GM12878 (cell line): ENCODE measurements around the gene S100A10. TPM values are rescaled to one million over a fixed set of nuclear protein-coding genes. Genes with fewer than 3 reads are reported as not detected.

Experiments
- ATAC-seq: fragments of 200-7000 bp; cut with Tn5 transposase; 3 replicates; pipeline ENCODE4 v1.9.1; 2020; ENCODE audit warnings: mild to moderate bottlenecking, moderate library complexity
- BruUV-seq: library from RNA; stranded (reverse); fragments of 400-500 nt; replicated peaks from 2 replicates; lab custom pipeline; 2021; lab: Mats Ljungman, UMichigan
- CTCF ChIA-PET: fragments of 300-600 bp; sonication (Branson Sonifier 250); formaldehyde crosslinking; extraction: SDS; loops from one replicate; lab custom pipeline; 2021; ENCODE audit warnings: inconsistent platforms; lab: Yijun Ruan, JAX
- POLR2A ChIA-PET: fragments of 350-600 bp; formaldehyde crosslinking; extraction: SDS; loops from one replicate; lab custom pipeline; 2021; ENCODE audit warnings: inconsistent platforms; lab: Charles Lee
- RAD21 ChIA-PET: fragments of 300-600 bp; sonication (Branson Sonifier 250); formaldehyde crosslinking; loops from one replicate; lab custom pipeline; 2023; ENCODE audit warnings: antibody characterized with exemption; ENCODE audit not compliant: unreplicated experiment; lab: Charles Lee
- SMC1A ChIA-PET: fragments of 300-600 bp; sonication (Branson Sonifier 250); formaldehyde crosslinking; loops from one replicate; lab custom pipeline; 2023; ENCODE audit not compliant: unreplicated experiment, uncharacterized antibody; lab: Charles Lee
- DNase-seq: peaks from one replicate; pipeline ENCODE4 v3.0.0-alpha.2; 2011; ENCODE audit warnings: low read depth, low spot score
- FAIRE-seq: peaks from 3 replicates; lab custom pipeline; 2011; peaks lifted over from hg19 to GRCh38; lab: Jason Lieb, UNC
- H2AFZ ChIP-seq: 2 replicates; pipeline ENCODE4 v1.6.0; 2011; ENCODE audit warnings: low read depth, low read length, control low read depth; ENCODE audit not compliant: control insufficient read depth
- H3K27ac ChIP-seq: 2 replicates; pipeline ENCODE4 v1.5.1; 2011; ENCODE audit warnings: control low read depth; ENCODE audit not compliant: control insufficient read depth, insufficient read depth
- H3K27me3 ChIP-seq, 2 experiments: replicated peaks in 1 of 2; 2 replicates each; pipeline versions ENCODE4 v1.6.0 to v1.6.1; 2011; ENCODE audit warnings: low read length in 1 of 2; ENCODE audit not compliant: control insufficient read depth in 2 of 2, insufficient read depth in 2 of 2
- H3K36me3 ChIP-seq, 2 experiments: 2 replicates each; pipeline ENCODE4 v1.5.1; 2011; ENCODE audit warnings: low read length in 1 of 2; ENCODE audit not compliant: control insufficient read depth in 2 of 2, insufficient read depth in 2 of 2
- H3K4me1 ChIP-seq: 2 replicates; pipeline ENCODE4 v1.6.1; 2011; ENCODE audit warnings: mild to moderate bottlenecking, low read length, moderate library complexity, mixed read lengths; ENCODE audit not compliant: control insufficient read depth, insufficient read depth
- H3K4me2 ChIP-seq: 2 replicates; pipeline ENCODE4 v1.6.0; 2011; ENCODE audit warnings: control low read depth; ENCODE audit not compliant: control insufficient read depth, insufficient read depth
- H3K4me3 ChIP-seq: fragments of 200-600 bp; sonication (generic); 2 replicates; pipeline ENCODE4 v1.5.1; 2016
- H3K79me2 ChIP-seq: 2 replicates; pipeline ENCODE4 v1.6.0; 2011; ENCODE audit warnings: low read length; ENCODE audit not compliant: control insufficient read depth, insufficient read depth
- H3K9ac ChIP-seq: 2 replicates; pipeline ENCODE4 v1.8.0; 2011; ENCODE audit warnings: low read length, control low read depth, mixed read lengths; ENCODE audit not compliant: control insufficient read depth, insufficient read depth
- H3K9me3 ChIP-seq: replicated peaks from 3 replicates; pipeline ENCODE4 v1.5.1; 2011; ENCODE audit warnings: mild to moderate bottlenecking, low read length; ENCODE audit not compliant: control insufficient read depth, insufficient read depth
- H4K20me1 ChIP-seq: 2 replicates; pipeline ENCODE4 v1.6.0; 2011; ENCODE audit not compliant: control insufficient read depth, insufficient read depth
- BMI1 ChIP-seq: fragments of 450-650 bp; IDR thresholded peaks from 2 replicates; pipeline ENCODE4 v1.6.1; 2016; ENCODE audit warnings: mild to moderate bottlenecking, moderate library complexity, borderline replicate concordance
- BRCA1 ChIP-seq: IDR thresholded peaks from 2 replicates; pipeline ENCODE4 v1.6.1; 2011; ENCODE audit warnings: low read depth, low read length, improper control_type of control experiment
- HDGF ChIP-seq: fragments of 450-650 bp; IDR thresholded peaks from 2 replicates; pipeline ENCODE4 v1.6.1; 2016; ENCODE audit warnings: antibody characterized with exemption
- MYC ChIP-seq: IDR thresholded peaks from 2 replicates; pipeline ENCODE4 v1.6.1; 2011; ENCODE audit warnings: mild to moderate bottlenecking, low read length, moderate library complexity, inconsistent platforms; ENCODE audit not compliant: insufficient read depth, insufficient replicate concordance, insufficient read length, severe bottlenecking
- POLR2A ChIP-seq: IDR thresholded peaks from 2 replicates; pipeline ENCODE4 v1.6.1; 2011; ENCODE audit warnings: low read depth, mild to moderate bottlenecking, low read length
- SIN3A ChIP-seq: IDR thresholded peaks from 2 replicates; pipeline ENCODE4 v1.6.1; 2012; ENCODE audit warnings: low read depth, low read length, improper control_type of control experiment
- SIX5 ChIP-seq: IDR thresholded peaks from 2 replicates; pipeline ENCODE4 v1.6.1; 2011; ENCODE audit warnings: mild to moderate bottlenecking, low read depth, low read length, moderate library complexity; ENCODE audit not compliant: severe bottlenecking
- WGBS: methylation state at CpG from one replicate; pipeline ENCODE4 v1.1.6; 2016; ENCODE audit warnings: low lambda C conversion rate; ENCODE audit not compliant: insufficient replicate concordance, insufficient coverage; ENCODE audit errors: missing lambda C conversion rate; 5-methylcytosine and 5-hydroxymethylcytosine counted together
- in situ Hi-C: fragments of 300-500 bp; cut with MboI; formaldehyde crosslinking; loops from 9 replicates; pipeline ENCODE4 v1.14.3; 2018; ENCODE audit warnings: mixed read lengths
- intact Hi-C: fragments of 100-400 bp; cut with micrococcal nuclease; formaldehyde crosslinking; loops from one replicate; pipeline ENCODE4 v1.14.2; 2022; ENCODE audit not compliant: unreplicated experiment
- polyA plus RNA-seq, 11 experiments: library from polyadenylated mRNA; depleted of rRNA in 4 of 11; unstranded in 6 of 11; stranded (reverse) in 5 of 11; fragments of >200 nt; fragmentation: Nextera tagmentation in 4 of 11; fragmentation: Illumina TruSeq in 1 of 11; extraction: Ambion mirVana in 4 of 11; extraction: Trizol in 1 of 11; gene quantifications; 1 replicate in 1 of 11; 2 replicates in 10 of 11; pipeline versions ENCODE4 v1.2.1 to v1.2.3, GENCODE V29; 2011 to 2016; ENCODE audit warnings: inconsistent platforms in 2 of 11, missing spikeins in 2 of 11, low read depth in 1 of 11
- total RNA-seq, 4 experiments: library from RNA; depleted of rRNA in 3 of 4; stranded (reverse); fragments of >200 nt in 3 of 4; fragmentation: Illumina TruSeq in 1 of 4; extraction: Trizol in 1 of 4; gene quantifications; 2 replicates each; pipeline versions ENCODE4 v1.2.1 to v1.2.3, GENCODE V29; 2013 to 2021

Gene S100A10
- total and polyA plus RNA-seq, 10 of the 15 experiments (the other 5 are each of a cell fraction or from before 2014, with no cell fraction given): 0.18 to 2.8 (median 0.61) TPM; not detected in 2

DNA sequence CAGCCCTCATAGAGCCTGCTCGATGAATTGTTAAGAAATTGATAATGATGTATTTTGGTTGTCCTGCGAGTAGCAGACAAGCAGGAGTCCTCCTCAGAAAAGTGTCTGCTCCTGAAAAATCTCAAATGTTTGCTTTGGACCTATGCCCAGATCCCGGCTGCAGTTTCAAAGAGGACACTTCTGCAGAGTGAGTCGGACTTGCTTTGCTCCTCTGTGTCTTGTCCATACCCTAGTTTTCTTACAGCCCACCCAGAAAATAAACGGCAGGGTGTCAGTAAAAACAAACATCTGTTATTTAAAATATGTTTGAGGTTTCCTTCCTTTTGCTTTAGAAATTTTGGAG is 2.8 kb downstream of the S100A10 start:
- H3K9ac ChIP-seq: no peak overlapping the region
- ChIA-PET SMC1A (interaction anchor here (0.7 kb wide), 1 partner anchor 109 kb away, joined by 3 read pairs; no protein-coding TSS in a partner anchor), RAD21 (no interaction called here), CTCF (interaction anchor here (0.8 to 6.2 kb wide), 4 partner anchors 9 to 82 kb away, joined by 4 to 49 read pairs (median 4); partner anchors contain the start of gene THEM4), POLR2A (no interaction called here)
- no peak for ATAC-seq
- no peak overlapping the region for H3K27ac ChIP-seq
- in situ Hi-C loops (no loop called here), intact Hi-C loops (no loop called here)
- H3K4me2 ChIP-seq: no peak overlapping the region
- H3K9me3 ChIP-seq: no peaks in the 10 kb centered on the region
- H3K4me1 ChIP-seq: peaks cover 11% of the 10 kb centered on the region; the same call in 1 of the 2 replicates
- peaks cover 17 to 37% of the 10 kb centered on the region in 2 experiments for H3K27me3 ChIP-seq
- no peak overlapping the region for H3K4me3 ChIP-seq
- no peak for FAIRE-seq
- 56% methylated on average over 5 of the region's 5 CpGs for WGBS
- H4K20me1 ChIP-seq: no peaks in the 10 kb centered on the region
- H3K36me3 ChIP-seq: no peaks in the 10 kb centered on the region
- H2AFZ ChIP-seq: no peak overlapping the region
- no TSS peak for BruUV-seq
- no peak for DNase-seq
- H3K79me2 ChIP-seq: no peaks in the 10 kb centered on the region
- TF ChIP-seq SIN3A: no peak
- TF ChIP-seq SIX5: no peak
- TF ChIP-seq POLR2A: no peak
- TF ChIP-seq HDGF: no peak
- no peak for TF ChIP-seq BMI1

DNA sequence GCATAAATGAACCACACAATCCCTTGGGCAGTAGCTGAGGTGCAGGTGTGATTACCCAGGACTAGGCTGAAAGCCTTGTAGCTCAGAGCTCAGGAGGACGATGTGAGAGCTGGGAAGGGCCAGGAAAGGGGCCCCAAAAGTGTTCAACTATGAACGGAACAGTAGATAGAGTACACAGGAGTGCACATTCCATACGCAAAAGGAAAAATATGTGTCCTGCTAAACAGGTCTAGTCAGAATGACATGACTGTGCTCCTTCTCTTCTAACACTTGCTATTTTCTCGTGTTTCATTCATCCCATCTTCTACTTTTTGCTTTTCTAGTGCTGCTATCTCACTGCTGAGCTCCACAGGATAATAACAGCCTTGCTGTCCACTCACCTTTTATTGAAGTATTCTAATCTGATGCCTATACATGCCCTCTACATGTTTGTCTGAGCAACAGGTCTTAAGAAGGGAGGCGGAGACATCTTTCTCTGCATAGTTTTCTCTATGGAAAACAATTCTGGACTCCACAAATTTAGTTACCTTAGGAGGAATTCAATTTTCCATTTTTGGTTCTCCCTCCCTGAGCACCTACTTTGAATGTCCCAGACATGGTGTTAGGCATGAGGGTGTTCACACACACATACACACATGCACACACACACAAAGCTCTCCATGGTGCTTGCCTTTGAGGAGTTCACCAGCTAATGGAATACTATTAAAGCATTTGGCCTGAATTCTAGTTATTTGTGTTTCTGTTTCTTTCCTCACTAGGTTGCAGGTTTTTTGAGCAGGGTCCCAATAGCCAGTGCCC is 3.4 kb downstream of the S100A10 start:
- no peak for FAIRE-seq
- SMC1A ChIA-PET: no interaction called here
- H4K20me1 ChIP-seq: no peaks in the 10 kb centered on the region
- DNase-seq: no peak
- TF ChIP-seq MYC: no peak
- no peak for TF ChIP-seq BRCA1
- TF ChIP-seq, all 136 proteins: peak for 0
- RAD21 ChIA-PET: interaction anchor here (1.1 kb wide), 1 partner anchor 11 kb away, joined by 4 read pairs; no protein-coding TSS in a partner anchor
- no peak for ATAC-seq
- in situ Hi-C loops (no loop called here), intact Hi-C loops (no loop called here)
- Histone ChIP-seq H3K27ac (no peak overlapping the region), H3K9me3 (no peaks in the 10 kb centered on the region), H3K9ac (no peak overlapping the region), H3K4me1 (peaks cover 11% of the 10 kb centered on the region; the same call in 1 of the 2 replicates), H3K36me3 (no peaks in the 10 kb centered on the region), H2AFZ (no peak overlapping the region), H3K4me3 (no peak overlapping the region), H3K27me3 (peaks cover 17 to 36% of the 10 kb centered on the region in 2 experiments), H3K79me2 (no peaks in the 10 kb centered on the region), H3K4me2 (no peak overlapping the region)
- POLR2A ChIA-PET: no interaction called here
- 33% methylated on average over 5 of the region's 5 CpGs for WGBS
- no TSS peak for BruUV-seq
- CTCF ChIA-PET: interaction anchor here (1.4 to 6.2 kb wide), 2 partner anchors 10 to 81 kb away, joined by 4 to 49 read pairs; partner anchors contain the start of gene THEM4
